ENCODE results near the gene WDR81.

The WDR81 gene

GRCh38 chr17:1785930-1786329 is 61.4 kb downstream of the WDR81 start:
- DNase-seq: no peak

- DNase-seq: no peak
These were observed 62.2 kb downstream of the WDR81 start for GRCh38 chr17:1786708-1787107.

- no peak for DNase-seq
These were observed 62.9 kb downstream of the WDR81 start for GRCh38 chr17:1787301-1787902.
